ENCODE results near the gene ACP6.

Gene ACP6

GRCh38 chr1:147651466-147651865 is 18.9 kb downstream of the ACP6 start:
- no peak for DNase-seq

- no peak for DNase-seq
Measured at GRCh38 chr1:147648933-147649332, 21.4 kb downstream of the ACP6 start.

- DNase-seq = no peak
Measured at GRCh38 chr1:147647796-147648633, 22.3 kb downstream of the ACP6 start.

GRCh38 chr1:147643974-147644373 is 26.4 kb downstream of the ACP6 start:
- DNase-seq = no peak

GRCh38 chr1:147641695-147642592 is 28.4 kb downstream of the ACP6 start:
- peak; percentile 60 for DNase-seq

- DNase-seq = no peak
Measured at GRCh38 chr1:147641291-147641690, 29.0 kb downstream of the ACP6 start.

- peak; percentile 81 for DNase-seq
Measured at GRCh38 chr1:147640553-147641165, 29.7 kb downstream of the ACP6 start.

GRCh38 chr1:147636314-147636713 is 34.0 kb downstream of the ACP6 start:
- no peak for DNase-seq

- DNase-seq = no peak
Measured at GRCh38 chr1:147635342-147635741, 35.0 kb downstream of the ACP6 start.

- no peak for DNase-seq
Measured at GRCh38 chr1:147634645-147635044, 35.7 kb downstream of the ACP6 start.

- no peak for DNase-seq
Measured at GRCh38 chr1:147633759-147634158, 36.6 kb downstream of the ACP6 start.

- DNase-seq = no peak
Measured at GRCh38 chr1:147631839-147632238, 38.5 kb downstream of the ACP6 start.

GRCh38 chr1:147630447-147630846 is 39.9 kb downstream of the ACP6 start:
- DNase-seq = no peak

- DNase-seq = no peak
Measured at GRCh38 chr1:147630022-147630421, 40.3 kb downstream of the ACP6 start.

- DNase-seq = no peak
Measured at GRCh38 chr1:147628441-147628840, 41.9 kb downstream of the ACP6 start.

GRCh38 chr1:147627435-147628110 is 42.8 kb downstream of the ACP6 start:
- peak; percentile 53 for DNase-seq

- DNase-seq = no peak
Measured at GRCh38 chr1:147626739-147627138, 43.6 kb downstream of the ACP6 start.

GRCh38 chr1:147626291-147626690 is 44.0 kb downstream of the ACP6 start:
- no peak for DNase-seq

- DNase-seq = no peak
Measured at GRCh38 chr1:147625362-147625995, 44.8 kb downstream of the ACP6 start.

- no peak for DNase-seq
Measured at GRCh38 chr1:147624529-147624928, 45.8 kb downstream of the ACP6 start.

- no peak for DNase-seq
Measured at GRCh38 chr1:147624011-147624410, 46.3 kb downstream of the ACP6 start.

- no peak for DNase-seq
Measured at GRCh38 chr1:147622731-147623130, 47.6 kb downstream of the ACP6 start.
